ENCODE results near the gene ITIH3.

The ITIH3 gene

DNA sequence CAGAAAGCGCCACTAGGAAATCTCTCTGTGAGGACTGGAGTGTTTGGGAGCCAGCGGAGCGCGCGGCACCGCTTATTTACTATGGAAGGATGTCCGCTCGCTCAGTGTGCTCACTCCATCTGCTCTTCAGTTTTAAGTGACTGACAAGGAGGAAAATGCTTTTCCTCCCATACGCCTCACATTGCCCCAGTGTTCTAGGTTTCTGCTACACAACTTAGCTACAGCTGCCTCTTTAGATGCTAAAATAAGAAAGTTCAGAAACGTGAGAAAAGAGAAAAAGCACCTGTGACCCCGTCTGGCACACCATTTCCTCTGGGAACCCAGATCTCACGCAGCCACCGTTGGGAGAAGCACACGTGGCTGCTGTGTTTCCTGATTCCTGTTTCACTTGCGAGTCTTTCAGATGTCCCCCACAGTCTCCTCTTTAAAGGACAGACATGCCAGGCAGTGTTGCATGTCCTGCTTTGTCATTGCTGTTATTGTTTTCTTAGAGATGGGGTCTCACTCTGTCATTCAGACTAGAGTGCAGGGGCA, 51.9 kb downstream of the ITIH3 start:
- no peak for DNase-seq

DNA sequence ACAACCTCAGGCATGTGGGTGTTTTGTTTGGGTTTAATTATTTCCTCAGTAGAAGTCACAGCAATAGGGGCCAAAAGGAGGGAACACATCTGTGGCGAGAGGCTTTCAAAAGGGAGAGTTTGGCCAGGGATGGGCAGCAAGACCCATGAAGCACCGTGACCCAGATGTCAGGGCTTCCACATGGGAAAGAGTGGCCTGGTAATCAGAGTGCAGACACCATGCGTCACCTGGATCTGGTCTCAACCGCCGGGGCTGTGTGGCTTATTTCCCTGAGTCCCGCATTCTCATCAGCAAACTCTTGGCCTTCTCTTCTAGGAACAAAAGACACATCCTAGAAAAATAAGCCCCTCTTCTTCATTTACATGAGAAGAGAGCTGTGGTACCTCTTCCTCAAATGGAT, 52.6 kb downstream of the ITIH3 start:
- no peak for DNase-seq

DNA sequence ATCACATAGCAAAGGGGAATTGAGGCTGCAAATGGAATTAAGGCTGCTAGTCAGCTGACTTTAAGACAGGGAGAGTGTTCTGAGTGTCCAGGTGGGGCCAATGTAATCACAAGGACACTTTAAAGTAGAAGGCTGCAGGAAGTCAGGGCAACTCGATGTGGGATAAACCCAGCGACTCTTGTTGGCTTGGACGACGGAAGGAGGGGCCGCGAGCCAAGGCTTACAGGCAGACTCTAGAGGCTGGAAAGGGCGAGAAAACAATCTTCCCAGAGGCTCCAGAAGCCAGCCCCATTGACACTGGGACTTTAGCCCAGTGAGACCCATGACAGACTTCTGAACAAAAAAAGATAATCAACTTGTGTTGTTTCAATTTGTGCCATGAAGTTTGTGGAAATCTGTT, 53.1 kb downstream of the ITIH3 start:
- no peak for DNase-seq

DNA sequence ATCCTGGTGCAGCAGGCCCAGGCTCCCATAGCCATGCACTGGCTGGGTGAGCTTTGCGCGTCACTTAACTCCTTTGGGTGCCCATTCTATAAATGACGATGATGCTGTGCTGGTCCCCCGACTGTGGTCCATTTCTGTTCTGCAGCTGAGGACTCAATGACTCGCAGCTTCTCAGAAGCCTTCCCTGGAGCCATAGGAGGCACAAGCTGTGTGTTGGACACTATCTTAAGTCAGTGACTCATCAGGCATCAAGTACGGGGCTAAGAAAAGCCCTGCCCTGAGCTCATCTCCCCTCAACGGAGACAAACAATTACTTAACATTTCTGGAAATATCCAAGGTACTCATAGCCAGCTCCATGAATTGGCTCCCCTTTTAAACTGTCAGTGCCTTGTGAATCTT, 54.0 kb downstream of the ITIH3 start:
- DNase-seq, result no peak

DNA sequence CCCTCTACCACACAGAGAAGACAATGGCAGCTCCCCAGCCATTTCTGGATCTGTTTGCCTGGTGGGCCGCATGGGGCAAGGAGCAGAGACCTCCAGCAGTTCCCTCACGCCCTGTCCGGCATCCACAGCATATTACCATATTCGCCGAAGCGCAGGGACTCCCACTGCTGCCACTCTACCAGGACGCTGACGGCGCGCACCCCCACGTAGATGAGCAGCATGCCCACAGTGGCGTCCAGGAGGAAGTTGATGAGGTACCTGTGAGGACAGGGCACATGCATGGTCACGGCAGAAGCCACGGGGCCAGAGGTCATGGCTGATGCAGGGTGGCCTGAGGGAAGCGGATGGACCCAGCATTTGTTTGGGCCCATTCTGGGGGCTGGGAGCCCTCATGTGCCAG, 55.1 kb downstream of the ITIH3 start:
- DNase-seq, result no peak

DNA sequence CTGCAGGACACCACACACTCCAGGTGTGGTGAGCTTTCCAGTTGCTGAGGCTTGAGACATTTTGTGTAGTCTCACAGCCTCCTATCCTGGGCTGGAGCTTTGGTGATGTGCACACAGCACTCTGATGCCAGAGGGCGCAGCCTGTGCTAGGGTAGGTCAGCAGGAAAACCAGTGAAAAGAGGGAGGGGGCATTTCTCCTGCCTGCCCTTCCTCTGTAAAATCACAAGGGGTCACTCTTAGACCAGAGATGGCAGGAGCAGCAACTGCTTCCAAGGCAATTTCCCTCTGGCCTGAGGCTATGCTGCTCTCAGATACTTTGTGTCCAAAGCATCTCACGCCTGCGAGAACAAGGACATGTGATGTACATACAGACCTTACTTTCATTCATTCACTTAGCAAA, 56.8 kb downstream of the ITIH3 start:
- DNase-seq, result peak; percentile 16 to 34

DNA sequence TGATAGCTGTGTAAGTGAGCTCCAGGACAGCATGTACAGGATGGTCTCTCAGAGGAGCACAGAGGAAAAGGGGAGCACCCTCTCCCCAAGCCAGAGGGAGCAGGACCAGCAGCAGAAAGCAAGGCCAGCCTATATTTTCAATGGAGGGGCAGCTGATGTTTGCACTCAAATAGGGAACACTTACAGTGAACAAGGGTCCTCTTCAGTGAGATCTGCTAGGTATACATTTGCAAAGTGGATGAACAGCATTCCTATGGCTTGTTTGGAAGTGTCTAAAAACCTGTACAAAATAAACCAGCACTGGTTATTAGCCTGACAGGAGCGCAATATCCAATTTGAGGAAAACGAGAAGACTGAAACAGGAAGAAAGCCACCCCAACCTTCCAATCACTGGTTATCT, 57.8 kb downstream of the ITIH3 start:
- DNase-seq, result no peak

DNA sequence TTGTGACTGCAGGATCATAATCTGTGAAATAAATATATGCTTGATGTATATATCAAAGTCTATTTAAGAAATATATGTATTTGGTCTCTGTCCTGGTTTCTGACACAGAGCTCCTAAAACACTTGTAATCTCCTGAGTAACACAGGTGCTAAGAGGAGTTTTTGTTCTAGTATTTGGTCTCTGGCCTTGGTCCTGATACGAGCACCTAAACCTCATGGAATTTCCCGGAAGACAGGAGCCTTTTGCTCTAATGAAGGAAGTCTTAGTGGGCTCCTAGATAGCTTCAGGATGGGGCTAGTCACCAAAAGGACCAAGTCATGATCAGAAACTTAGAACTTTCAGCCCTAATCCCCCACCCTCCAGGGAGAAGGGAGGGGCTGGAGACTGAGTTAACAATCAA, 59.4 kb downstream of the ITIH3 start:
- DNase-seq, result no peak

DNA sequence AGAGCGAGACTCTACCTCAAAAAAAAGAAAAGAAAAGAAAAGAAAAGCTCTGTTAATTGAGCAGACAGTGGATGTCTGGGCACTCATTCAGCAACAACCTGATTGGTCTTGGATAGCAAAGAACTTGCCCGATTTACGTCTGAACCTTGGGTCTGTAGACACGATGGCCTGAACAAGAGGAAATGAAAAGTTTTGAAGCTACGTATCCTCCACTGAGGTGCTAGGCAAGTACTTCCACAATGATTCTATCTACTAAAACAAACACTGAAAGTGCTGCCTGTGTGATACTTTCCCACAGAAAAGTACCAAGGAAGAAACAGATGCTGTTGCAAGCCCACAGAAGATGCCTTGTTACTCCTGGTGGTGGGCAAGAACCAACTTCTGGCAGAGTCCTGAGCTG, 62.1 kb downstream of the ITIH3 start:
- DNase-seq, result no peak

DNA sequence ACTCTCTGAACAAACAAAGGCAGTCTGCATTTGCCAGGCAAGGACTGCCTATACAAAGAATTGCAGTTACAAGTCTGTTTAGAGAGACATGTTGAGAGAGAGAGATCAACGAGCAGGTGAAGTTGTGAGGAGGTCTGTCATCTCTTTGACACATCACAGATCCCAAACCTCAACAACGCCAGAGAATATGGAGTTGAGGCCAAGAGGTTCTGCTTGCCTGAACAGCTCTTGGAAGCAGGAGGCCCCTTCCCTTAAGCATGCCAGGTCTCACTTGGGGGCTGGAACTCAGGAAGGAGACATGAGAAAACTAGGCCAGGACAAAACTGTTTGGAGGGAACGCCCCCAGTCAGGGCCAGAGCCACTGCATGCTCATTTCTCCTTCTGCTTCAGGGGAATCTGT, 62.5 kb downstream of the ITIH3 start:
- DNase-seq, result no peak

DNA sequence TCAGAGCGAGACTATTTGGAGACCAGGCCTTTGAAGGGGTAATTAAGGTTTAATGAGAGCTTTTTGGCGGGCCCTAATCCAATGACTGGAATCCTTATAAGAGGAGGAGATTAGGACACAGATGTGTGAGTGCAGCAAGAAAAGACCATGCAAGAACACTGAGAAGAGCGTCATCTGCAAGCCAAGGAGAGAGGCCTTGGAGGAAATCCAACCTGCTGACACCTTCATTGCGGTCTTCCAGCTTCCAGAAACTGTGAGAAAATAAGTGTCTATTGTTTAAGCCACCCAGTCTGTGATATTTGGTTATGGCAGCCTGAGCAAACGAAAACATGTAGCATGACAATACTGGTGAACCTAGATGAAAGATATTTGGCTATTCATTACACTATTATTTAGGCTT, 63.3 kb downstream of the ITIH3 start:
- no peak for DNase-seq

Measured in CD4-positive, alpha-beta T cell treated with Interleukin-1 beta for 1 hour (primary cell).